ENCODE measurements around the gene DOK5.

DOK5 gene

GRCh38 chr20:54619682-54620081, 144.3 kb downstream of the DOK5 start:
- DNase-seq, result no peak

- DNase-seq, result no peak
These were observed 145.2 kb downstream of the DOK5 start for GRCh38 chr20:54620611-54621010.

- no peak for DNase-seq
These were observed 147.2 kb downstream of the DOK5 start for GRCh38 chr20:54622333-54623295.

GRCh38 chr20:54623991-54624569, 148.7 kb downstream of the DOK5 start:
- DNase-seq, result no peak

- no peak for DNase-seq
These were observed 149.5 kb downstream of the DOK5 start for GRCh38 chr20:54624706-54625390.

GRCh38 chr20:54625497-54625896, 150.1 kb downstream of the DOK5 start:
- no peak for DNase-seq

- no peak for DNase-seq
These were observed 150.7 kb downstream of the DOK5 start for GRCh38 chr20:54626126-54626525.

- DNase-seq, result no peak
These were observed 154.2 kb downstream of the DOK5 start for GRCh38 chr20:54629632-54630031.

- no peak for DNase-seq
These were observed 155.2 kb downstream of the DOK5 start for GRCh38 chr20:54630582-54630981.

- DNase-seq, result no peak
These were observed 155.7 kb downstream of the DOK5 start for GRCh38 chr20:54631059-54631458.

- DNase-seq, result no peak
These were observed 158.3 kb downstream of the DOK5 start for GRCh38 chr20:54633374-54634355.

- DNase-seq, result no peak
These were observed 161.2 kb downstream of the DOK5 start for GRCh38 chr20:54636575-54636974.

GRCh38 chr20:54639941-54640340, 164.5 kb downstream of the DOK5 start:
- DNase-seq, result no peak

GRCh38 chr20:54640800-54641199, 165.4 kb downstream of the DOK5 start:
- no peak for DNase-seq

GRCh38 chr20:54642864-54643667, 167.7 kb downstream of the DOK5 start:
- DNase-seq, result no peak

- DNase-seq, result no peak
These were observed 168.4 kb downstream of the DOK5 start for GRCh38 chr20:54643761-54644160.

GRCh38 chr20:54645445-54646155, 170.2 kb downstream of the DOK5 start:
- DNase-seq, result no peak

- DNase-seq, result no peak
These were observed 170.7 kb downstream of the DOK5 start for GRCh38 chr20:54646156-54646517.

- DNase-seq, result no peak
These were observed 173.2 kb downstream of the DOK5 start for GRCh38 chr20:54648421-54649142.

GRCh38 chr20:54649511-54649962, 174.1 kb downstream of the DOK5 start:
- DNase-seq, result no peak

All from cortex of kidney (tissue), 1 donor.